GM19351 (cell line): Measurements from ENCODE around the gene MORN3.
"Not testable (repeated sequence)": the region's sequence is repeated elsewhere in the genome, so short reads cannot be mapped to it uniquely, and the experiment has no call there.

Source experiments
- ATAC-seq: cut with Tn5 transposase; IDR thresholded peaks from one replicate; pipeline ENCODE4 v1.9.1; 2021; ENCODE audit warnings: mild to moderate bottlenecking, moderate library complexity; ENCODE audit not compliant: unreplicated experiment

The MORN3 gene

GRCh38 chr12:121648458-121649028 is 20.9 kb downstream of the MORN3 start:
- ATAC-seq, result no peak

- ATAC-seq, result no peak
Observed at GRCh38 chr12:121641343-121641630, 28.2 kb downstream of the MORN3 start.

DNA sequence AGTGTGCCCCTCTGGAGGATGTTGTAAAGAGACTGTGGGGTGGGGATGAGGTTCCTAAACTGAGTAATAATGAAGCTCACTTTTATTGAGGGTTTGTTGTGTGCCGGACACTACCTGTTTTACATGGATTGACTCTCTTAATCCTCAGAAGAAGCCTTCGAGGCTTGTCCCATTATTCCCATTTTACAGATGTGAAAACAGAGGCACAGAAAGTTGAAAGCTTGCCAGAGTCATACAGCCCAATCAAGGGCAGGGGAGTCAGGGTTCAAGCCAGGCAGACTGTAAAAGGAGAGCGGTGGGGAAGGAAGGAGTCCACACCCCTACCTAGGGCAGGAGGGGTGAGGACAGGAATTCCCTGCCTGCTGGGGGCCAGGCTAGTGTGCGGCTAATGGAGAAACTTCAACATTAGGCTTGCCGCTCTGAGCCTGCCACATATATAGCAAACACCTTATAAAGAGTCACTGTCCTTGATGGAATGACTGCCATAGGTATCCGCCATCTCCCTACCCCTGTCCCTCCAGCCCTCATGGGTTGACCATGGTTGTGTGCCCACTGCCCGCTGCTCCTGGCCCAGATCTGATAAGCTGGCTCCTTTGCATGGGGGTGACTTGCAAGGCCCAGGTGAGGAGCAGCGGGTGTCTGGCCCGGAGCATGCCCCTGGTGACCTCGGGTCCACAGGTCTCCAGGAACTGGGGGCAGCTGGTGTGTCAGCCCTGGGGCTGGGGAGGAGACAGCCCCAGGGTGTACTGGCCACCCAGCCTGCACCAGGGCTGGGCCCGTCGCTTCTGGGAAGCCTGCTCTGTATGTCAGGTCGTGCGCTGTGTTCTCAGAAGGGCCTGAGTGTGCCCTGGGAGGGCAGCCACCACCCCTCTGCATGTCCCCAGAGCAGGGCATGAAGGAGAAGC is 30.9 kb downstream of the MORN3 start:
- ATAC-seq, result no peak

GRCh38 chr12:121637231-121637914 is 32.1 kb downstream of the MORN3 start:
- ATAC-seq, result peak; percentile 49

- no peak for ATAC-seq
Observed at GRCh38 chr12:121634836-121635235, 34.6 kb downstream of the MORN3 start.

DNA sequence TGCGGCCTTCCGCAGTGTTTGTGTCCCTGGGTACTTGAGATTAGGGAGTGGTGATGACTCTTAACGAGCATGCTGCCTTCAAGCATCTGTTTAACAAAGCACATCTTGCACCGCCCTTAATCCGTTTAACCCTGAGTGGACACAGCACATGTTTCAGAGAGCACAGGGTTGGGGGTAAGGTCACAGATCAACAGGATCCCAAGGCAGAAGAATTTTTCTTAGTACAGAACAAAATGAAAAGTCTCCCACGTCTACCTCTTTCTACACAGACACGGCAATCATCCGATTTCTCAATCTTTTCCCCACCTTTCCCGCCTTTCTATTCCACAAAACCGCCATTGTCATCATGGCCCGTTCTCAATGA is 35.6 kb downstream of the MORN3 start:
- ATAC-seq, result not testable (repeated sequence)

DNA sequence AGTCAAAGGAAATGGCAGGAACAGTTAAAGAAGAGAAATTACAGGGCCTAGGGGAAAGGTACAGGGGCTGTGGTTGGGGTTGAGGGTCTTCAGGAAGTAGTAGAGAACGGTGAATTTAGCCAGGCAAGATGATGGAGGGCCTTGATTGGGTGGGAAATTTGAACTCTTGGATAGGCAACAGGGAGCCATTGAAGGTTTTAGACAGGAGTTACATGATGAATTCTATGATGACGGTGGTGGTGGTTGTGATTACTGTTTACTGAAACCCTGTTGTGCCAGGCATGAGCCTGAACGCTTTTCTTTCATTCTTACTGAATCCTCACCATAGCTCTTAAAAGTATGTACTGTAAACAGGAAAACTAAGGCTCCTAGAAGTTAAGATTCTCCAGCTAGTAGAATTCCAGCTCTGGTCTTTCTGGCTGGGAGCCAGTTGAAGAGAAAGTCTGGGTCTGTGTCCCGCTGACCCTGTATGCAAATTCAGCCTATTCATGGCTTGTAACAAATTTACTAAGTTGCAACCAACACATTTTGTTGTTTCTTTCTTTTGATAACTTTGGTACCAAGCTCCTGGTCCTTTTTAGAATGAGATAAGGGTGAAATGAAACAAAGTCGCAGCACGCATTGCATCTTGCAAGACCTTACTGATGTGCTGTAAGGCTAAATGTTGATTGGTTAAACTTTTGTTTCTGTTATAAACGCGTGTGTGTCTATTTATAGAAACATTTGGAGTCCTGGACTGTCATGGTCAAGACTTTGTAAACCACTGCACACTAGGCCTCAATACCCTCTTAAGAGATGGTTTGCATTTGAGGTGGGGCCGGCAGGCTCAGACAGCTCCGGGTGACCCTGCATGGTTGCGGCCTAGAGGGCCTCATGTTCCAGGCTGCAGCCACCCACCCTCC is 37.1 kb downstream of the MORN3 start:
- no peak for ATAC-seq

GRCh38 chr12:121630791-121631355 is 38.6 kb downstream of the MORN3 start:
- ATAC-seq, result no peak

GRCh38 chr12:121628536-121628935 is 40.9 kb downstream of the MORN3 start:
- no peak for ATAC-seq

DNA sequence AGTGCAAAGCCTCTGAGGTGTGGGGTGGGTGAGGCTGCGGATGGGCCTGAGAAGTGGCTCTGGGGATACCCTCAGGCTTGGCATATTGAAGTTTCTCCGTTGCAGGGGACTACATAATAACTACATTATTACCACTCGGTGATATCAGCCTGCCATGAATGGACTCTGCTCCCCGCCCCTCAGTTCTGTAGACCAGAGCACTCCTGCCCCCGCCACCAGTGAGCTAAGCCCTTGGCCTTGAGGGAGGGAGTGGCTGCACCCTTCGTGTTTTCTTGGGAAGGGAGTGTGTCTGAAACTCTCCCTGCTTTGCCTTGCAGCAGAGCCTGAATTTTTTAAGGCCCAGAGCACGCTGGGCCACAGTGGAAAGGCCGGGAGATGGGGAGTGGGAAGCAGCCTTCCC is 41.4 kb downstream of the MORN3 start:
- no peak for ATAC-seq

DNA sequence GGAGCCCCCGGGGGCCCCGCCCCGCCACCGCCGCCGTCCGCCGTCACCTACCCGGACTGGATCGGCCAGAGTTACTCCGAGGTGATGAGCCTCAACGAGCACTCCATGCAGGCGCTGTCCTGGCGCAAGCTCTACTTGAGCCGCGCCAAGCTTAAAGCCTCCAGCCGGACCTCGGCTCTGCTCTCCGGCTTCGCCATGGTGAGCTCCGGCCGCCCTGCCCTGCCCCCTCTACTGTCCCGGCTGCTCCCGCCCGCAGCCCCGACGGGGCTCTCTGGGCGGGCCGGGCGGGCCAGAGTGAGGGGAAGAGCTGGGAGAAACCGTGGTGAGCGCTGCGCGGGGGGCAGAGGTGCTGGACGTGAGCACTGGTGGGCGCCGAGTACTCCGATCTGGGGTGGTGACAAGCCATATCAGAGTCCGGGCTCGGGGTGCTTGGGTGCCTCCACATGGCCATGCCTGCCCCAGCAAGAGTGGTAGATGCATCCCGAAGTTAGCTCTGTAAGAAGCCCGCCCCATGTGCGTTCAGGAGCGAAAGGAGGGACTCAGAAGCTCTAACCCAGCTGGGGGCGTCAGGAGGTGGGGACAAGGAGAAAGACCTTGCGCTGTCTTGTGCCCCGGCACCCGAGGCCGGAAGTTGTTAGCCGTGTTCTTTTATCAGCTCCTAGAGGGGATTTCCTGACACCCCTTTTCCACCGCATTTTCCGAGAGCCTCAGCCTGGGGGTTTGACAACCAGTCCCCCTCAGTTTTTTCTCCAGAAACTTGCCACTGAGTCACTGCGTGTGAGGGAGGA is 42.4 kb downstream of the MORN3 start:
- ATAC-seq, result peak; percentile 36

DNA sequence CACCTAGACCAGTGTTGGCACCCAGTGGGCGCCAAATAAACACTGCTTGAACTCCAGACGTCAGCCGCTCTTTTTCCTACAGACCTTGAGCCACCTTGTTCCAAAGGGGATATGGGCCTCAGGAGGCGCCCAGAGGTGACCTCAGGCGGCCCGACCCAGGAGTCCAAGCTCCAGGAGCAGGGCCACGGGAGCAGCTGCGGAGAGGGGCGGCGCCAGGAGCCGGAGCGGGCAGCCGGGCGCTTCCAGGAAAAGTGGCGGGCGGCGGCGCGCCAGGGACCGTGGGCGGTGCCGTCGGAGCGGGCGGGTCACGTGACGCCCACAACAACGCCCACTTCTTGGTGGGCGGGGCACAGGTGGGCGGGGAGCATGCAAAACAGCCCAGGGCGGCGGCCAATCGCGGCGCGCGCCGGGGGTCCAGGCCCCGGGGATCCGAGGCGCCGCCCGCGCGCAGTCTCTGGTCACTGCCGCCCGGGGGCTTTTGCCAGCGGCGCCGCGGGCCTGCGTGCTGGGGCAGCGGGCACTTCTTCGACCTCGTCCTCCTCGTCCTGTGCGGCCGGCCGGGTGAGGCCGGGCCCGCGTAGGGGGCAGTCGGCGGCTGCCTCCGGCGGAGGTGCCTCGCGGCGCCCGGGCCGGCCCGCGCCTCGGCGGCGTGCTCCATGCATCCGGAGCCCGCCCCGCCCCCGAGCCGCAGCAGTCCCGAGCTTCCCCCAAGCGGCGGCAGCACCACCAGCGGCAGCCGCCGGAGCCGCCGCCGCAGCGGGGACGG is 43.2 kb downstream of the MORN3 start, which contains the start of gene ORAI1:
TSS of gene ORAI1 (plus strand) at position 444 of the 766 bp plus-strand sequence.
- ATAC-seq, result peak; percentile 61

- no peak for ATAC-seq
Observed at GRCh38 chr12:121620333-121620891, 49.0 kb downstream of the MORN3 start.

DNA sequence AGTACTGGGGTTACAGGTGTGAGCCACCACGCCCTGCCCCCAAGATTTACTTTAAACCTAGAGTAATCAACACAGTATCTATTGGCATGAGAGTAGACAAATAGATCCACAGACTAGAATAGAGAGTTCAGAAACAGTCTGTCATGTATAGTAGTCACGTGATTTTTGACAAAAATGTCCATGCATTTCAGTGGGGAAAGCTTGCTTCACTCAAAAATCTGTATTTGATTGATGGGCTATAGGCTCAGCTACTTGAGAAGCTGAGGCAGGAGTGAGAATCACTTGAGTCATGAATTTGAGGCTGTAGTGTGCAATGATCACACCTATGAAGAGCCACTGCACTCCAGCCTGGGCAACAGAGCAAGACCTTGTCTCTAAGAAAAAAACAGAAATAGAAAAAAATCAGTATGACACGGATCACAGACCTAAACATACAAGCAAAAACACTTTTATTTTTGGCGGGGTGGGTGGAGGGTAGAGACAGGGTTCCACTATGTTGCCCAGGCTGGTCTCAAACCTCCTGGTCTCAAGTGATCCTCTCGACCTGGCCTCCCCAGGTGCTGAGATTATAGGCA is 50.7 kb downstream of the MORN3 start:
- ATAC-seq, result no peak

DNA sequence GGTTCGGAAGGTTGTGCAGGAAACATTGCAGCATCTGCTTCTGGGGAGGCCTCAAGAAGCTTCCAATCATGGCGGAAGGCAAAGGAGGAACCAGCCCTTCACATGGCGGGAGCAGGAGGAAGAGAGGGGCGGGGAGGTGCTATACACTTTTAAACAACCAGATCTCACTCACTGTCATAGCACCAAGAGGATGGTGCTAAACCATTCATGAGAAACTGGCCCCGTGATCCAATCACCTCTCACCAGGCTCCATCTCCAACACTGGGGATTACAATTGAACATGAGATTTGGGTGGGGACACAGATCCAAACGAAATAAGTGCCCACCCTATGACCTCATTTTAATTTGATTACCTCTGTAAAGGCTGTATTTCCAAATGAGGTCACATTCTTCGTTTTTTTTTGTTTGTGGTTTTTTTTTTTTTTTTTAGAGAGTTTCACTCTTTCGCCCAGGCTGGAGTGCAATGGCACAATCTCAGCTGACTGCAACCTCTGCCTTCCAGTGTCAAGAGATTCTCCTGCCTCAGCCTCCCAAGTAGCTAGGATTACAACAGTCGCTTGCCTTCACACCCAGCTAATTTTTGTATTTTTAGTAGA is 54.5 kb downstream of the MORN3 start:
- ATAC-seq, result no peak

- no peak for ATAC-seq
Observed at GRCh38 chr12:121613462-121613861, 56.0 kb downstream of the MORN3 start.

DNA sequence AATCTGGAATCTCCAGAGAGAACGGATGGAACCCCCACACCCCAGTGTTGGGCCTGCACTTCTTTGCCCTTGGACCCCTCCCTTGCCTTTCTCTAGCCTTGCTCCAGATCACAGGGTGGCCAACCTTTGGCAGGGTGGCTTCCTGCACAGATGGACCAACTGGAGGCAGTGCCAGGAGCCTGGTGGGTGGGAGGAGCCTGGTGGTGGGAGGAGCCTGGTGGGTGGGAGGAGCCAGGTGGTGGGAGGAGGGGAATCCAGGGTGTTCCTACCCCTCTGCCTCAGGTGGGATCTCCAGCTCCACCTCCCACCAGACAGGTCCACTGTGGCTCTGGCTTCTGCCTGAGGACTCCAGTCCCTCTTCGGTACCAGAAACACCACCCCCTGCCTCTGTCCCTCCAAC is 58.1 kb downstream of the MORN3 start:
- ATAC-seq, result no peak
